ENCODE results near the gene SLC23A3. TPM values are rescaled to one million over a fixed set of nuclear protein-coding genes. Genes with fewer than 3 reads are reported as not detected.

Gene SLC23A3
- total RNA-seq, 1 donor from 2014 or later, result 5.4 TPM

GRCh38 chr2:219197388-219197787 lies 27.6 kb upstream of the SLC23A3 start:
- no peak for DNase-seq (ENCODE audit: extremely low spot score in 2 of 2)
- TF ChIP-seq POLR2A (IDR thresholded peaks at IDR 0.05) (no peak), POLR2AphosphoS5 (IDR thresholded peaks at IDR 0.05; ENCODE audit: insufficient read depth in 1 of 2, low read depth in 1 of 2) (no peak), CTCF (IDR thresholded peaks at IDR 0.05) (no peak)

GRCh38 chr2:219186754-219187456 lies 17.1 kb upstream of the SLC23A3 start:
- Histone ChIP-seq H3K4me3 (no peak overlapping the region), H3K27me3 (no peaks in the 10 kb centered on the region), H3K4me1 (peaks cover 8% of the 10 kb centered on the region), H3K9me3 (no peaks in the 10 kb centered on the region), H3K36me3 (peaks cover 0 to 22% of the 10 kb centered on the region in 2 donors), H3K27ac (no peak overlapping the region)
- TF ChIP-seq CTCF (IDR thresholded peaks at IDR 0.05) (no peak), POLR2A (IDR thresholded peaks at IDR 0.05) (no peak), POLR2AphosphoS5 (IDR thresholded peaks at IDR 0.05; ENCODE audit: insufficient read depth in 1 of 2, low read depth in 1 of 2) (no peak)
- DNase-seq (ENCODE audit: extremely low spot score in 2 of 2), result peak in 1 of 2 donors; percentile 22
- intact Hi-C loops (cut with DNase I), result no loop called here

More at GRCh38 chr2:219197388-219197787, 27.6 kb upstream of the SLC23A3 start:
- Histone ChIP-seq H3K4me1 (no peaks in the 10 kb centered on the region), H3K4me3 (no peak overlapping the region), H3K36me3 (no peaks in the 10 kb centered on the region), H3K27me3 (no peaks in the 10 kb centered on the region), H3K27ac (no peak overlapping the region), H3K9me3 (no peaks in the 10 kb centered on the region)
- intact Hi-C loops (cut with DNase I), result no loop called here

GRCh38 chr2:219184121-219184520 lies 14.3 kb upstream of the SLC23A3 start:
- intact Hi-C loops (cut with DNase I), result no loop called here
- Histone ChIP-seq H3K36me3 (peaks cover 0 to 46% of the 10 kb centered on the region in 2 donors), H3K4me3 (no peak overlapping the region), H3K4me1 (peaks cover 18% of the 10 kb centered on the region), H3K27me3 (no peaks in the 10 kb centered on the region), H3K27ac (no peak overlapping the region), H3K9me3 (no peaks in the 10 kb centered on the region)
- TF ChIP-seq CTCF (IDR thresholded peaks at IDR 0.05) (no peak), POLR2A (IDR thresholded peaks at IDR 0.05) (no peak), POLR2AphosphoS5 (IDR thresholded peaks at IDR 0.05; ENCODE audit: insufficient read depth in 1 of 2, low read depth in 1 of 2) (no peak)
- DNase-seq (ENCODE audit: extremely low spot score in 2 of 2), result peak in 1 of 2 donors; percentile 22

GRCh38 chr2:219183151-219183772 lies 13.4 kb upstream of the SLC23A3 start:
- TF ChIP-seq POLR2A (IDR thresholded peaks at IDR 0.05) (no peak), POLR2AphosphoS5 (IDR thresholded peaks at IDR 0.05; ENCODE audit: insufficient read depth in 1 of 2, low read depth in 1 of 2) (no peak), CTCF (IDR thresholded peaks at IDR 0.05) (no peak)
- no peaks in the 10 kb centered on the region for H3K9me3 ChIP-seq
- peak in 1 of 2 donors; percentile 71 for DNase-seq (ENCODE audit: extremely low spot score in 2 of 2)
- H3K27ac ChIP-seq, result no peak overlapping the region
- intact Hi-C loops (cut with DNase I), result no loop called here
- peaks cover 0 to 46% of the 10 kb centered on the region in 2 donors for H3K36me3 ChIP-seq
- H3K4me1 ChIP-seq, result peaks cover 25% of the 10 kb centered on the region
- no peaks in the 10 kb centered on the region for H3K27me3 ChIP-seq
- H3K4me3 ChIP-seq, result no peak overlapping the region
